Kidney (tissue), 14 donors: ENCODE results near the gene LMX1B. TPM values are rescaled to one million over a fixed set of nuclear protein-coding genes. Genes with fewer than 3 reads are reported as not detected.

Source experiments
- DNase-seq, 5 donors: peaks; one replicate each; pipeline ENCODE4 v3.0.0-alpha.2; 2013 to 2020
- FAIRE-seq: peaks from 2 replicates; lab custom pipeline; 2012; peaks lifted over from hg19 to GRCh38; lab: Jason Lieb, UNC
- H3K27ac ChIP-seq, 2 donors: one replicate each; pipeline ENCODE4 v1.7.0; 2013; ENCODE audit warnings: low read depth in 2 of 2, low read length in 2 of 2, inconsistent platforms in 1 of 2
- H3K27me3 ChIP-seq: one replicate; pipeline ENCODE4 v1.7.1; 2013; ENCODE audit warnings: low read length, inconsistent platforms; ENCODE audit not compliant: control insufficient read depth, insufficient read depth
- H3K36me3 ChIP-seq, 3 donors: one replicate each; pipeline versions ENCODE4 v1.7.0 to v1.7.1; 2013; ENCODE audit warnings: low read length in 3 of 3, control low read depth in 1 of 3, inconsistent platforms in 1 of 3; ENCODE audit not compliant: insufficient read depth in 3 of 3, control insufficient read depth in 2 of 3
- H3K4me1 ChIP-seq, 3 donors: one replicate each; pipeline versions ENCODE4 v1.7.0 to v1.7.1; 2013; ENCODE audit warnings: low read length in 3 of 3, inconsistent platforms in 1 of 3, low read depth in 1 of 3; ENCODE audit not compliant: control insufficient read depth in 2 of 3, insufficient read depth in 2 of 3
- H3K4me3 ChIP-seq, 3 donors: one replicate each; pipeline versions ENCODE4 v1.7.0 to v1.8.1; 2013; ENCODE audit warnings: low read length in 3 of 3, control low read depth in 1 of 3, inconsistent platforms in 1 of 3
- H3K9ac ChIP-seq, 3 donors: one replicate each; pipeline versions ENCODE4 v1.7.0 to v1.7.1; 2013; ENCODE audit warnings: low read length in 3 of 3, control low read depth in 1 of 3, inconsistent platforms in 1 of 3
- H3K9me3 ChIP-seq, 3 donors: one replicate each; pipeline versions ENCODE4 v1.7.0 to v1.7.1; 2013; ENCODE audit warnings: low read length in 3 of 3, control low read depth in 1 of 3, inconsistent platforms in 1 of 3; ENCODE audit not compliant: control insufficient read depth in 2 of 3, insufficient read depth in 1 of 3
- intact Hi-C: fragments of 100-400 bp; cut with DNase I; formaldehyde crosslinking; loops from one replicate; pipeline ENCODE4 v1.11.1; 2022
- polyA plus RNA-seq: library from polyadenylated mRNA; stranded (reverse); fragments of 350-450 nt; fragmentation: Illumina TruSeq; extraction: RNeasy Lipid Tissue Mini Kit (QIAGEN cat#74804); gene quantifications from one replicate; pipeline ENCODE4 v1.2.3, GENCODE V29; 2014; ENCODE audit warnings: low read depth, low replicate concordance; ENCODE audit not compliant: insufficient read depth
- total RNA-seq: library from RNA; stranded (reverse); fragmentation: NEBNext Ultra II Directional; extraction: Animal tissue kit (Norgen Biotek cat#: 25700); gene quantifications from one replicate; pipeline ENCODE4 v1.2.1, GENCODE V29; 2021
- TF ChIP-seq, protein P1 (sequence below): IDR thresholded peaks from 3 replicates; pipeline ENCODE4 v1.5.1; 2012; ENCODE audit warnings: mild to moderate bottlenecking, moderate library complexity, borderline replicate concordance; ENCODE audit not compliant: insufficient read depth; ENCODE audit errors: extremely low read depth
- donor health status: control.
- donor health status: control.
- donor health status: control.
- donor health status: control.
- donor health status: control.
- donor health status: DM: yes; HTN: yes; CAD: no.
- donor health status: Normal renal cell carcinoma (clear cell type).

The LMX1B gene
- total and polyA plus RNA-seq, 2 donors from 2014 or later, result 0.57 to 2.6 TPM

DNA sequence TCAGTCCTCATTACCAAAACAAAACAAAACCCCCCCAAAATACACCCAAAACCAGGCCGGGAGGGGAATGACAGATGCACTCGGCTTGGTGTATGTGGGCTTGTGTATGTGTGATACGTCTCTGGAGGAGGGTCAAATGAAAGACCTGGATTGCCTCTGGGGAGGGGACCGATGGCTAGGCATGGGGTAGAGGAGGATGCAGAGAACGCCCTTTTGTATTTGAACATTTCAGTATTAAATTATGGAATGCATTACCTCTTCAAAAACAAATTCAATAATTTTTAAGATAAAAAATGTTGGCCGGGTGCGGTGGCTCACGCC is 61.4 kb downstream of the LMX1B start:
- H3K27me3 ChIP-seq, result peaks cover 25% of the 10 kb centered on the region
- intact Hi-C loops, result no loop called here

GRCh38 chr9:126676102-126676684 is 62.5 kb downstream of the LMX1B start:
- Histone ChIP-seq H3K4me1 (no peaks in the 10 kb centered on the region), H3K27ac (no peak overlapping the region), H3K4me3 (no peak overlapping the region), H3K27me3 (peaks cover 22% of the 10 kb centered on the region), H3K36me3 (no peaks in the 10 kb centered on the region), H3K9ac (no peak overlapping the region), H3K9me3 (no peaks in the 10 kb centered on the region)
- DNase-seq, result no peak
- FAIRE-seq, result no peak
- intact Hi-C loops, result no loop called here
- TF ChIP-seq, protein P1, sequence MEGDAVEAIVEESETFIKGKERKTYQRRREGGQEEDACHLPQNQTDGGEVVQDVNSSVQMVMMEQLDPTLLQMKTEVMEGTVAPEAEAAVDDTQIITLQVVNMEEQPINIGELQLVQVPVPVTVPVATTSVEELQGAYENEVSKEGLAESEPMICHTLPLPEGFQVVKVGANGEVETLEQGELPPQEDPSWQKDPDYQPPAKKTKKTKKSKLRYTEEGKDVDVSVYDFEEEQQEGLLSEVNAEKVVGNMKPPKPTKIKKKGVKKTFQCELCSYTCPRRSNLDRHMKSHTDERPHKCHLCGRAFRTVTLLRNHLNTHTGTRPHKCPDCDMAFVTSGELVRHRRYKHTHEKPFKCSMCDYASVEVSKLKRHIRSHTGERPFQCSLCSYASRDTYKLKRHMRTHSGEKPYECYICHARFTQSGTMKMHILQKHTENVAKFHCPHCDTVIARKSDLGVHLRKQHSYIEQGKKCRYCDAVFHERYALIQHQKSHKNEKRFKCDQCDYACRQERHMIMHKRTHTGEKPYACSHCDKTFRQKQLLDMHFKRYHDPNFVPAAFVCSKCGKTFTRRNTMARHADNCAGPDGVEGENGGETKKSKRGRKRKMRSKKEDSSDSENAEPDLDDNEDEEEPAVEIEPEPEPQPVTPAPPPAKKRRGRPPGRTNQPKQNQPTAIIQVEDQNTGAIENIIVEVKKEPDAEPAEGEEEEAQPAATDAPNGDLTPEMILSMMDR, result no peak

More for the DNA sequence above, 61.4 kb downstream of the LMX1B start:
- Histone ChIP-seq H3K9ac (no peak overlapping the region), H3K27ac (no peak overlapping the region), H3K36me3 (no peaks in the 10 kb centered on the region), H3K4me3 (no peak overlapping the region), H3K9me3 (no peaks in the 10 kb centered on the region), H3K4me1 (no peaks in the 10 kb centered on the region)
- FAIRE-seq (no peak), DNase-seq (no peak)
- TF ChIP-seq, protein P1, result no peak

GRCh38 chr9:126676685-126677143 is 63.0 kb downstream of the LMX1B start:
- H3K36me3 ChIP-seq, result no peaks in the 10 kb centered on the region
- TF ChIP-seq, protein P1, result no peak
- DNase-seq (peak in 4 of 5 donors; percentile 33 to 79 (median 52)), FAIRE-seq (no peak)
- no peak overlapping the region for H3K9ac ChIP-seq
- no peaks in the 10 kb centered on the region for H3K9me3 ChIP-seq
- H3K4me3 ChIP-seq, result no peak overlapping the region
- H3K27ac ChIP-seq, result no peak overlapping the region
- H3K27me3 ChIP-seq, result peaks cover 22% of the 10 kb centered on the region
- intact Hi-C loops, result no loop called here
- no peaks in the 10 kb centered on the region for H3K4me1 ChIP-seq
